H9 (cell line): Measurements from ENCODE around the gene CDKAL1. TPM values are rescaled to one million over a fixed set of nuclear protein-coding genes. Genes with fewer than 3 reads are reported as not detected.

Experiments used
- DNase-seq: peaks from one replicate; pipeline ENCODE4 v3.0.0-alpha.2; 2017
- H2AFZ ChIP-seq: one replicate; pipeline ENCODE4 v1.6.1; 2013; ENCODE audit warnings: mild to moderate bottlenecking, low read length, control low read depth, moderate library complexity
- H2AK5ac ChIP-seq: 2 replicates; pipeline ENCODE4 v1.6.1; 2013; ENCODE audit warnings: low read length, control low read depth, mixed read lengths; ENCODE audit not compliant: insufficient read length
- H2BK120ac ChIP-seq: one replicate; pipeline ENCODE4 v1.6.1; 2013; ENCODE audit warnings: low read depth, mild to moderate bottlenecking, low read length, control low read depth, inconsistent platforms; ENCODE audit not compliant: poor library complexity, severe bottlenecking
- H2BK12ac ChIP-seq: 2 replicates; pipeline ENCODE4 v1.6.1; 2013; ENCODE audit warnings: low read length, control low read depth, mixed read lengths, low read depth; ENCODE audit not compliant: insufficient read length
- H2BK15ac ChIP-seq: 2 replicates; pipeline ENCODE4 v1.6.1; 2013; ENCODE audit warnings: low read depth, low read length, control low read depth
- H2BK20ac ChIP-seq: one replicate; pipeline ENCODE4 v1.6.1; 2013; ENCODE audit warnings: low read depth, mild to moderate bottlenecking, low read length, control low read depth, inconsistent platforms; ENCODE audit not compliant: poor library complexity, severe bottlenecking
- H2BK5ac ChIP-seq: 2 replicates; pipeline ENCODE4 v1.6.1; 2013; ENCODE audit warnings: low read length, control low read depth, mixed read lengths; ENCODE audit not compliant: insufficient read length
- H3K14ac ChIP-seq: 2 replicates; pipeline ENCODE4 v1.6.1; 2013; ENCODE audit warnings: low read length, control low read depth; ENCODE audit not compliant: insufficient read depth
- H3K18ac ChIP-seq: 2 replicates; pipeline ENCODE4 v1.6.1; 2013; ENCODE audit warnings: low read depth, mild to moderate bottlenecking, mixed read lengths, low read length, control low read depth; ENCODE audit not compliant: insufficient read length
- H3K23ac ChIP-seq: 2 replicates; pipeline ENCODE4 v1.6.1; 2013; ENCODE audit warnings: low read length, control low read depth, mixed read lengths, low read depth; ENCODE audit not compliant: insufficient read length
- H3K23me2 ChIP-seq: 2 replicates; pipeline ENCODE4 v1.6.1; 2013; ENCODE audit warnings: low read depth, mild to moderate bottlenecking, mixed read lengths, low read length, control low read depth; ENCODE audit not compliant: insufficient read length, poor library complexity, severe bottlenecking
- H3K27ac ChIP-seq: 2 replicates; pipeline ENCODE4 v1.5.1; 2013; ENCODE audit warnings: low read length, control low read depth, mixed read lengths, low read depth; ENCODE audit not compliant: insufficient read length
- H3K27me3 ChIP-seq: 2 replicates; pipeline ENCODE4 v1.6.1; 2013; ENCODE audit warnings: low read length, control low read depth, inconsistent platforms; ENCODE audit not compliant: insufficient read depth
- H3K4ac ChIP-seq: 2 replicates; pipeline ENCODE4 v1.6.1; 2013; ENCODE audit warnings: low read depth, mild to moderate bottlenecking, control low read depth, inconsistent platforms, low read length, moderate library complexity
- H3K4me1 ChIP-seq: 2 replicates; pipeline ENCODE4 v1.6.1; 2013; ENCODE audit warnings: low read length, control low read depth, inconsistent platforms; ENCODE audit not compliant: insufficient read depth
- H3K4me2 ChIP-seq: 2 replicates; pipeline ENCODE4 v1.6.1; 2013; ENCODE audit warnings: low read length, control low read depth, mixed read lengths; ENCODE audit not compliant: insufficient read length, insufficient read depth
- H3K56ac ChIP-seq: 2 replicates; pipeline ENCODE4 v1.6.1; 2013; ENCODE audit warnings: low read depth, mild to moderate bottlenecking, mixed read lengths, low read length, control low read depth; ENCODE audit not compliant: insufficient read length
- H3K79me1 ChIP-seq: 2 replicates; pipeline ENCODE4 v1.6.1; 2013; ENCODE audit warnings: low read depth, mild to moderate bottlenecking, moderate library complexity, low read length, control low read depth, inconsistent platforms; ENCODE audit not compliant: insufficient read depth, poor library complexity, severe bottlenecking
- H3K79me2 ChIP-seq: 2 replicates; pipeline ENCODE4 v1.6.1; 2013; ENCODE audit warnings: low read length, control low read depth, inconsistent platforms; ENCODE audit not compliant: insufficient read depth
- H3K9ac ChIP-seq: 2 replicates; pipeline ENCODE4 v1.6.1; 2013; ENCODE audit warnings: low read length, control low read depth, mixed read lengths; ENCODE audit not compliant: insufficient read length; ENCODE audit errors: extremely low read depth
- H3K9me3 ChIP-seq: one replicate; pipeline ENCODE4 v1.6.1; 2013; ENCODE audit warnings: low read depth, low read length, inconsistent platforms; ENCODE audit not compliant: control insufficient read depth
- H3T11ph ChIP-seq: one replicate; pipeline ENCODE4 v1.6.1; 2013; ENCODE audit warnings: mild to moderate bottlenecking, low read length, control low read depth, inconsistent platforms
- H4K20me1 ChIP-seq: one replicate; pipeline ENCODE4 v1.6.1; 2013; ENCODE audit not compliant: control insufficient read depth, insufficient read length, insufficient read depth
- H4K5ac ChIP-seq: 2 replicates; pipeline ENCODE4 v1.6.1; 2013; ENCODE audit warnings: low read depth, mild to moderate bottlenecking, mixed read lengths, low read length, control low read depth; ENCODE audit not compliant: insufficient read length
- H4K8ac ChIP-seq: replicated peaks from 2 replicates; pipeline ENCODE4 v1.6.1; 2013; ENCODE audit warnings: low read length, control low read depth, mixed read lengths, low read depth; ENCODE audit not compliant: insufficient read length
- H4K91ac ChIP-seq: 2 replicates; pipeline ENCODE4 v1.6.1; 2013; ENCODE audit warnings: low read depth, mild to moderate bottlenecking, moderate library complexity, mixed read lengths, low read length, control low read depth; ENCODE audit not compliant: insufficient read length
- H3K27ac Mint-ChIP-seq, 3 experiments: 2 replicates in 2 of 3; 3 replicates in 1 of 3; pipeline ENCODE4 v1.8.0; 2020 to 2021; ENCODE audit warnings: mixed read lengths in 3 of 3, mild to moderate bottlenecking in 1 of 3, moderate library complexity in 1 of 3
- H3K27me3 Mint-ChIP-seq: 2 replicates; pipeline ENCODE4 v1.8.0; 2021; ENCODE audit warnings: low read depth, mild to moderate bottlenecking, moderate library complexity, mixed read lengths
- H3K36me3 Mint-ChIP-seq, 3 experiments: 2 replicates in 2 of 3; 3 replicates in 1 of 3; pipeline ENCODE4 v1.8.0; 2020 to 2021; ENCODE audit warnings: low read depth in 3 of 3, mixed read lengths in 3 of 3; ENCODE audit not compliant: insufficient read depth in 1 of 3
- H3K4me1 Mint-ChIP-seq, 2 experiments: 2 replicates each; pipeline ENCODE4 v1.8.0; 2020; ENCODE audit warnings: mixed read lengths in 2 of 2
- H3K4me3 Mint-ChIP-seq, 2 experiments: 2 replicates in 1 of 2; 3 replicates in 1 of 2; pipeline ENCODE4 v1.8.0; 2020 to 2021; ENCODE audit warnings: mild to moderate bottlenecking in 2 of 2, mixed read lengths in 2 of 2, moderate library complexity in 1 of 2
- H3K9me3 Mint-ChIP-seq, 2 experiments: 2 replicates in 1 of 2; 3 replicates in 1 of 2; pipeline ENCODE4 v1.8.0; 2020; ENCODE audit warnings: mild to moderate bottlenecking in 2 of 2, mixed read lengths in 2 of 2, moderate library complexity in 1 of 2
- WGBS: extraction: QIAGEN DNeasy Blood & Tissue Kit; methylation state at CpG from one replicate; pipeline ENCODE4 v1.1.7; 2013; ENCODE audit warnings: missing lambda C conversion rate, low lambda C conversion rate, mixed read lengths; ENCODE audit not compliant: insufficient read length; ENCODE audit errors: extremely low coverage; 5-methylcytosine and 5-hydroxymethylcytosine counted together
- total RNA-seq: library from RNA; stranded (reverse); gene quantifications from 2 replicates; pipeline ENCODE4 v1.2.1, GENCODE V29; 2021
- TF ChIP-seq, protein P1 (sequence below): fragments of 200-600 bp; sonication (generic); conservative IDR thresholded peaks from 3 replicates; pipeline ENCODE4 v1.8.0; 2021; ENCODE audit warnings: antibody characterized with exemption, mild to moderate bottlenecking

CDKAL1 gene
- total RNA-seq, 1 experiment from 2014 or later, result 23.0 TPM

DNA sequence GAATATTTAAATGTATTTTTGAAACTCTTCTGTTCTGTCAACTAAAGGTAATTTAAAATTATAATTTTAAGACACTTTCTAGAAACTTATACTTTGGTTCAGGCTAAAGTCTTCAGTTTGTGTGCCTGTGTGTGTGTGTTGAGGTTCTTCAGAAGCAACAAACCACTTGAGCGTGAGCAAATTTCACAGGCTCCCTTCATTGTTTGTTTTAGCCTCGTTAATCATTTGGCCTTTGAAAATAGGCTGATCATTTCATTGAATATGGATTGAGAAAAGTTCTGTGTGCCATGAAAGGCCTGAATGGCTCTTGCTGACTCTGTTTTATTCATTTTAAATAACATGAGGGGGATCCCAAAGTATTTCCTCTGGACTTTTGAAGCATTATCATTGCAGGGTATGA, 420.1 kb downstream of the CDKAL1 start:
- Histone ChIP-seq H2BK120ac (no peak overlapping the region), H4K91ac (no peak overlapping the region), H3K79me2 (no peaks in the 10 kb centered on the region), H4K20me1 (no peaks in the 10 kb centered on the region), H4K8ac (no peak overlapping the region), H3K9me3 (no peaks in the 10 kb centered on the region), H3K4me1 (peaks cover 19% of the 10 kb centered on the region), H3K4me2 (no peak overlapping the region), H3K27me3 (no peaks in the 10 kb centered on the region), H2BK5ac (no peak overlapping the region), H3K14ac (no peak overlapping the region), H3K4ac (no peak overlapping the region), H4K5ac (no peak overlapping the region), H3K23ac (no peak overlapping the region), H3K56ac (no peak overlapping the region), H3K9ac (no peak overlapping the region), H2BK12ac (no peak overlapping the region), H2BK20ac (no peak overlapping the region), H3K23me2 (no peaks in the 10 kb centered on the region), H2AFZ (no peak overlapping the region), H3K79me1 (no peaks in the 10 kb centered on the region), H3K27ac (no peak overlapping the region), H3K18ac (no peak overlapping the region), H3T11ph (no peak overlapping the region), H2BK15ac (no peak overlapping the region), H2AK5ac (no peak overlapping the region)
- no CpG with 5 or more reads among the region's 2 CpGs for WGBS
- TF ChIP-seq, protein P1, sequence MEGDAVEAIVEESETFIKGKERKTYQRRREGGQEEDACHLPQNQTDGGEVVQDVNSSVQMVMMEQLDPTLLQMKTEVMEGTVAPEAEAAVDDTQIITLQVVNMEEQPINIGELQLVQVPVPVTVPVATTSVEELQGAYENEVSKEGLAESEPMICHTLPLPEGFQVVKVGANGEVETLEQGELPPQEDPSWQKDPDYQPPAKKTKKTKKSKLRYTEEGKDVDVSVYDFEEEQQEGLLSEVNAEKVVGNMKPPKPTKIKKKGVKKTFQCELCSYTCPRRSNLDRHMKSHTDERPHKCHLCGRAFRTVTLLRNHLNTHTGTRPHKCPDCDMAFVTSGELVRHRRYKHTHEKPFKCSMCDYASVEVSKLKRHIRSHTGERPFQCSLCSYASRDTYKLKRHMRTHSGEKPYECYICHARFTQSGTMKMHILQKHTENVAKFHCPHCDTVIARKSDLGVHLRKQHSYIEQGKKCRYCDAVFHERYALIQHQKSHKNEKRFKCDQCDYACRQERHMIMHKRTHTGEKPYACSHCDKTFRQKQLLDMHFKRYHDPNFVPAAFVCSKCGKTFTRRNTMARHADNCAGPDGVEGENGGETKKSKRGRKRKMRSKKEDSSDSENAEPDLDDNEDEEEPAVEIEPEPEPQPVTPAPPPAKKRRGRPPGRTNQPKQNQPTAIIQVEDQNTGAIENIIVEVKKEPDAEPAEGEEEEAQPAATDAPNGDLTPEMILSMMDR, result no peak
- DNase-seq, result no peak
- Mint-ChIP-seq H3K4me3 (no peak overlapping the region), H3K27ac (peak overlapping the region in 1 of 3 experiments; percentile 15; a peak in 1 of 7 replicates), H3K9me3 (peaks cover 0 to 3% of the 10 kb centered on the region in 2 experiments; a peak in 1 of 5 replicates), H3K36me3 (peaks cover 0 to 4% (median 1%) of the 10 kb centered on the region in 3 experiments; a peak in 3 of 7 replicates), H3K27me3 (no peaks in the 10 kb centered on the region), H3K4me1 (peaks cover 35 to 39% of the 10 kb centered on the region in 2 experiments)
